GM10266 (cell line): ENCODE results near the gene KCNMA1.

ENCODE experiments used
- DNase-seq: peaks from one replicate; pipeline ENCODE4 v3.0.0; 2012; ENCODE audit errors: extremely low spot score
- TF ChIP-seq, protein P1 (sequence below): IDR thresholded peaks from 2 replicates; pipeline ENCODE4 v1.5.1; 2012; ENCODE audit warnings: mild to moderate bottlenecking, low read depth; ENCODE audit not compliant: control insufficient read depth, insufficient read depth; ENCODE audit errors: missing control alignments

Gene KCNMA1

GRCh38 chr10:77071001-77071511 is 566.6 kb downstream of the KCNMA1 start:
- DNase-seq: no peak
- TF ChIP-seq, protein P1, sequence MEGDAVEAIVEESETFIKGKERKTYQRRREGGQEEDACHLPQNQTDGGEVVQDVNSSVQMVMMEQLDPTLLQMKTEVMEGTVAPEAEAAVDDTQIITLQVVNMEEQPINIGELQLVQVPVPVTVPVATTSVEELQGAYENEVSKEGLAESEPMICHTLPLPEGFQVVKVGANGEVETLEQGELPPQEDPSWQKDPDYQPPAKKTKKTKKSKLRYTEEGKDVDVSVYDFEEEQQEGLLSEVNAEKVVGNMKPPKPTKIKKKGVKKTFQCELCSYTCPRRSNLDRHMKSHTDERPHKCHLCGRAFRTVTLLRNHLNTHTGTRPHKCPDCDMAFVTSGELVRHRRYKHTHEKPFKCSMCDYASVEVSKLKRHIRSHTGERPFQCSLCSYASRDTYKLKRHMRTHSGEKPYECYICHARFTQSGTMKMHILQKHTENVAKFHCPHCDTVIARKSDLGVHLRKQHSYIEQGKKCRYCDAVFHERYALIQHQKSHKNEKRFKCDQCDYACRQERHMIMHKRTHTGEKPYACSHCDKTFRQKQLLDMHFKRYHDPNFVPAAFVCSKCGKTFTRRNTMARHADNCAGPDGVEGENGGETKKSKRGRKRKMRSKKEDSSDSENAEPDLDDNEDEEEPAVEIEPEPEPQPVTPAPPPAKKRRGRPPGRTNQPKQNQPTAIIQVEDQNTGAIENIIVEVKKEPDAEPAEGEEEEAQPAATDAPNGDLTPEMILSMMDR: no peak

- TF ChIP-seq, protein P1: no peak
- no peak for DNase-seq
Measured at GRCh38 chr10:77070346-77070745, 567.3 kb downstream of the KCNMA1 start.

- no peak for DNase-seq
- TF ChIP-seq, protein P1: no peak
Measured at GRCh38 chr10:77068969-77069368, 568.6 kb downstream of the KCNMA1 start.

GRCh38 chr10:77068272-77068671 is 569.3 kb downstream of the KCNMA1 start:
- TF ChIP-seq, protein P1: no peak

GRCh38 chr10:77062381-77062780 is 575.2 kb downstream of the KCNMA1 start:
- no peak for DNase-seq
- TF ChIP-seq, protein P1: no peak

More at GRCh38 chr10:77068272-77068671, 569.3 kb downstream of the KCNMA1 start:
- no peak for DNase-seq

DNA sequence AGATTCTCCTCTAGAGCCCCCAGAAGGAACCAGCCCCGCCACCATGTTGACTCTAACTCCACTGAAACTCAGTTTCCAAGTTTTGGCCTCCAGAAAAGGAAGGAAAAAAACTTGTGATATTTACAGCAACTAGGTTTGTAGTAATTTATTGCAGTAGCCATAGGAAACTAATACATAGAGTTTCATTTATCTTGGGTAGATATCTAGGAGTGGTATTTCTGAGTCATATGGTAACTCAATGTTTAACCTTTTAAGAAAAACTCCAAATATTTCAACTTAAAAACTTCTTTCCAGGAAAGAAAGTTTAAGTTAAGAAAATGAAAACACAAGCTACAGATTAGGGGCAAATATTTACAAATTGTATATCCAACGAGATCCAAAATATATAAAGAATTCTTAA is 576.7 kb downstream of the KCNMA1 start:
- no peak for DNase-seq
- TF ChIP-seq, protein P1: no peak

- TF ChIP-seq, protein P1: no peak
Measured at GRCh38 chr10:77056650-77057049, 581.0 kb downstream of the KCNMA1 start.

More at GRCh38 chr10:77056650-77057049, 581.0 kb downstream of the KCNMA1 start:
- DNase-seq: no peak
